OCI-LY7 (cell line): ENCODE data around the gene GLRA3. TPM values are rescaled to one million over a fixed set of nuclear protein-coding genes. Genes with fewer than 3 reads are reported as not detected.

Source experiments
- BruUV-seq: library from RNA; stranded (reverse); fragments of 400-500 nt; replicated peaks from 2 replicates; lab custom pipeline; 2021; lab: Mats Ljungman, UMichigan
- CTCF ChIA-PET: fragments of 300-600 bp; sonication (Branson Sonifier 250); formaldehyde crosslinking; loops from one replicate; lab custom pipeline; 2022; ENCODE audit warnings: antibody characterized with exemption; ENCODE audit not compliant: unreplicated experiment; lab: Charles Lee
- POLR2A ChIA-PET: fragments of 300-600 bp; sonication (Branson Sonifier 250); formaldehyde crosslinking; loops from one replicate; lab custom pipeline; 2022; ENCODE audit warnings: antibody characterized with exemption; lab: Charles Lee
- DNase-seq: peaks from one replicate; pipeline ENCODE4 v3.0.0-alpha.2; 2015; ENCODE audit warnings: low spot score
- H2AFZ ChIP-seq: fragments of 200-600 bp; sonication (generic), shearing (Covaris generic); 2 replicates; pipeline ENCODE4 v1.6.1; 2014; ENCODE audit warnings: mild to moderate bottlenecking, antibody characterized with exemption, low read length, moderate library complexity
- H3K27ac ChIP-seq: fragments of 200-600 bp; sonication (generic); 2 replicates; pipeline ENCODE4 v1.5.1; 2014; ENCODE audit warnings: mixed run types, low read depth, mild to moderate bottlenecking, moderate library complexity, low read length, inconsistent platforms; ENCODE audit not compliant: poor library complexity, severe bottlenecking
- H3K36me3 ChIP-seq: fragments of 200-600 bp; sonication (generic); 2 replicates; pipeline ENCODE4 v1.6.1; 2014; ENCODE audit warnings: mild to moderate bottlenecking, antibody characterized with exemption, low read length, moderate library complexity, mixed read lengths; ENCODE audit not compliant: insufficient read depth
- H3K4me1 ChIP-seq: fragments of 200-600 bp; sonication (generic); 2 replicates; pipeline ENCODE4 v1.5.1; 2014; ENCODE audit warnings: mild to moderate bottlenecking, low read length; ENCODE audit not compliant: insufficient read depth, poor library complexity, severe bottlenecking
- H3K4me2 ChIP-seq: fragments of 200-600 bp; sonication (generic); 2 replicates; pipeline ENCODE4 v1.6.1; 2014; ENCODE audit warnings: mild to moderate bottlenecking, low read length
- H3K4me3 ChIP-seq: fragments of 200-600 bp; sonication (generic); 2 replicates; pipeline ENCODE4 v1.5.1; 2014; ENCODE audit warnings: mild to moderate bottlenecking, low read depth, low read length; ENCODE audit not compliant: poor library complexity, severe bottlenecking
- H3K79me2 ChIP-seq: fragments of 200-600 bp; sonication (generic); 2 replicates; pipeline ENCODE4 v1.6.1; 2016; ENCODE audit warnings: low read depth, mild to moderate bottlenecking, low read length, moderate library complexity, mixed read lengths; ENCODE audit not compliant: insufficient read depth
- H3K9me2 ChIP-seq: fragments of 200-600 bp; sonication (generic); 2 replicates; pipeline ENCODE4 v1.6.1; 2016; ENCODE audit warnings: mild to moderate bottlenecking, low read length, mixed read lengths; ENCODE audit not compliant: insufficient read depth
- H3K9me3 ChIP-seq: fragments of 200-600 bp; sonication (generic); 2 replicates; pipeline ENCODE4 v1.6.1; 2014; ENCODE audit warnings: mild to moderate bottlenecking, mixed run types, low read length, mixed read lengths
- H4K20me1 ChIP-seq: fragments of 200-600 bp; sonication (generic); 2 replicates; pipeline ENCODE4 v1.6.1; 2014; ENCODE audit warnings: mild to moderate bottlenecking, antibody characterized with exemption, low read length, moderate library complexity, mixed read lengths; ENCODE audit not compliant: insufficient read depth
- CTCF ChIP-seq: fragments of 200-600 bp; sonication (generic); conservative IDR thresholded peaks from 2 replicates; pipeline ENCODE4 v1.5.1; 2014; ENCODE audit warnings: mild to moderate bottlenecking, antibody characterized with exemption, low read length, moderate library complexity, mixed read lengths
- EZH2phosphoT487 ChIP-seq: fragments of 200-600 bp; sonication (generic); IDR thresholded peaks from 2 replicates; pipeline ENCODE4 v1.6.1; 2018; ENCODE audit warnings: low read depth, borderline replicate concordance, mild to moderate bottlenecking, mixed run types, antibody characterized with exemption, low read length, moderate library complexity, mixed read lengths
- intact Hi-C: fragments of 100-400 bp; cut with micrococcal nuclease; formaldehyde crosslinking; loops from one replicate; pipeline ENCODE4 v1.10.0; 2022; ENCODE audit not compliant: unreplicated experiment
- total RNA-seq, 2 experiments: library from RNA; depleted of rRNA in 1 of 2; stranded (reverse); fragments of >200 nt in 1 of 2; shearing (Covaris generic) in 1 of 2; gene quantifications; 2 replicates each; pipeline ENCODE4 v1.2.3, GENCODE V29; 2014 to 2022

Gene GLRA3
- total RNA-seq, 2 experiments from 2014 or later: 0.92 to 1.6 TPM

- TF ChIP-seq EZH2phosphoT487 (no peak), CTCF (no peak)
- CTCF ChIA-PET: interaction anchor here (0.6 kb wide), 1 partner anchor 72 kb away, joined by 3 read pairs; no protein-coding TSS in a partner anchor
- intact Hi-C loops: loop anchor here (5.0 kb wide), 1 partner anchor 351 kb away; no protein-coding TSS in a partner anchor
- H3K4me3 ChIP-seq: no peak overlapping the region
- H3K9me3 ChIP-seq: no peaks in the 10 kb centered on the region
- H3K79me2 ChIP-seq: no peaks in the 10 kb centered on the region
- DNase-seq: no peak
- H2AFZ ChIP-seq: no peak overlapping the region
- H3K4me1 ChIP-seq: no peaks in the 10 kb centered on the region
- no peaks in the 10 kb centered on the region for H3K9me2 ChIP-seq
- no TSS peak for BruUV-seq
- no peak overlapping the region for H3K27ac ChIP-seq
- H4K20me1 ChIP-seq: no peaks in the 10 kb centered on the region
- POLR2A ChIA-PET: interaction anchor here (0.7 kb wide), 1 partner anchor 120 kb away, joined by 5 read pairs; no protein-coding TSS in a partner anchor
- no peak overlapping the region for H3K4me2 ChIP-seq
- H3K36me3 ChIP-seq: no peaks in the 10 kb centered on the region
Measured at GRCh38 chr4:174717828-174718227, 111.2 kb downstream of the GLRA3 start.

GRCh38 chr4:174716986-174717770, 111.9 kb downstream of the GLRA3 start:
- H4K20me1 ChIP-seq: no peaks in the 10 kb centered on the region
- intact Hi-C loops: loop anchor here (5.0 kb wide), 1 partner anchor 350 kb away; no protein-coding TSS in a partner anchor
- no peaks in the 10 kb centered on the region for H3K79me2 ChIP-seq
- no peaks in the 10 kb centered on the region for H3K36me3 ChIP-seq
- H3K4me3 ChIP-seq: no peak overlapping the region
- H3K27ac ChIP-seq: no peak overlapping the region
- H2AFZ ChIP-seq: no peak overlapping the region
- H3K4me2 ChIP-seq: no peak overlapping the region
- no TSS peak for BruUV-seq
- no peak for TF ChIP-seq EZH2phosphoT487
- no peak for TF ChIP-seq CTCF
- ChIA-PET POLR2A (interaction anchor here (0.7 kb wide), 2 partner anchors 120 to 1118 kb away, joined by 3 to 5 read pairs; no protein-coding TSS in a partner anchor), CTCF (interaction anchor here (0.6 kb wide), 1 partner anchor 72 kb away, joined by 3 read pairs; no protein-coding TSS in a partner anchor)
- no peaks in the 10 kb centered on the region for H3K4me1 ChIP-seq
- H3K9me3 ChIP-seq: no peaks in the 10 kb centered on the region
- H3K9me2 ChIP-seq: no peaks in the 10 kb centered on the region
- no peak for DNase-seq
